IMR-90 (cell line): ENCODE results near the gene PYGO2. TPM values are rescaled to one million over a fixed set of nuclear protein-coding genes. Genes with fewer than 3 reads are reported as not detected.

Experiments
- ATAC-seq: fragments of 200-7000 bp; cut with Tn5 transposase; 2 replicates; pipeline ENCODE4 v1.9.1; 2020; ENCODE audit warnings: low read depth, mild to moderate bottlenecking, moderate library complexity
- BruUV-seq: library from RNA; stranded (reverse); fragments of 400-500 nt; replicated peaks from 2 replicates; lab custom pipeline; 2021; lab: Mats Ljungman, UMichigan
- CTCF ChIA-PET: fragments of 300-600 bp; formaldehyde crosslinking; extraction: SDS; loops from one replicate; lab custom pipeline; 2021; ENCODE audit warnings: antibody characterized with exemption; lab: Yijun Ruan, JAX
- POLR2A ChIA-PET: fragments of 300-600 bp; sonication (Branson Sonifier 250); formaldehyde crosslinking; loops from one replicate; lab custom pipeline; 2022; ENCODE audit warnings: antibody characterized with exemption; ENCODE audit not compliant: unreplicated experiment; lab: Charles Lee
- DNase-seq: peaks from one replicate; pipeline ENCODE4 v3.0.0; 2013
- H2AFZ ChIP-seq: replicated peaks from 2 replicates; pipeline ENCODE3; 2013; ENCODE audit warnings: low read length, mild to moderate bottlenecking; ENCODE audit not compliant: poor library complexity
- H2AK5ac ChIP-seq: 2 replicates; pipeline ENCODE4 v1.6.1; 2013; ENCODE audit warnings: low read depth, low read length, inconsistent platforms
- H2AK9ac ChIP-seq: replicated peaks from 2 replicates; pipeline ENCODE3; 2013; ENCODE audit warnings: mild to moderate bottlenecking, low read depth, low read length, moderate library complexity; ENCODE audit not compliant: poor library complexity
- H2BK120ac ChIP-seq: 2 replicates; pipeline ENCODE4 v1.6.1; 2013; ENCODE audit warnings: low read depth, low read length, inconsistent platforms
- H2BK15ac ChIP-seq: 3 replicates; pipeline ENCODE4 v1.6.1; 2013; ENCODE audit warnings: low read depth, low read length, inconsistent platforms
- H2BK20ac ChIP-seq: 2 replicates; pipeline ENCODE4 v1.6.1; 2013; ENCODE audit warnings: low read depth, mild to moderate bottlenecking, inconsistent platforms, low read length, moderate library complexity
- H2BK5ac ChIP-seq: 2 replicates; pipeline ENCODE4 v1.6.1; 2013; ENCODE audit warnings: mild to moderate bottlenecking, low read depth, low read length, inconsistent platforms; ENCODE audit not compliant: poor library complexity, severe bottlenecking
- H3K14ac ChIP-seq: replicated peaks from 2 replicates; pipeline ENCODE4 v1.6.1; 2013; ENCODE audit warnings: low read depth, low read length, inconsistent platforms
- H3K18ac ChIP-seq: 2 replicates; pipeline ENCODE4 v1.6.1; 2013; ENCODE audit warnings: low read depth, low read length, control low read depth
- H3K23ac ChIP-seq: 2 replicates; pipeline ENCODE4 v1.6.1; 2013; ENCODE audit warnings: low read depth, low read length, inconsistent platforms
- H3K27ac ChIP-seq: 2 replicates; pipeline ENCODE4 v1.5.1; 2013; ENCODE audit warnings: mild to moderate bottlenecking, control low read depth, low read length; ENCODE audit not compliant: insufficient read depth
- H3K27me3 ChIP-seq: 2 replicates; pipeline ENCODE4 v1.6.1; 2013; ENCODE audit warnings: low read length; ENCODE audit not compliant: control insufficient read depth, insufficient read depth
- H3K36me3 ChIP-seq: 2 replicates; pipeline ENCODE4 v1.6.1; 2013; ENCODE audit warnings: low read length, mixed read lengths; ENCODE audit not compliant: control insufficient read depth, insufficient read depth
- H3K4ac ChIP-seq: 2 replicates; pipeline ENCODE4 v1.6.1; 2013; ENCODE audit warnings: low read depth, low read length, inconsistent platforms
- H3K4me1 ChIP-seq: 2 replicates; pipeline ENCODE4 v1.6.1; 2013; ENCODE audit warnings: low read length, mixed read lengths; ENCODE audit not compliant: control insufficient read depth, insufficient read depth
- H3K4me2 ChIP-seq: 2 replicates; pipeline ENCODE4 v1.6.1; 2013; ENCODE audit warnings: low read depth, mild to moderate bottlenecking, control low read depth, low read length, moderate library complexity
- H3K4me3 ChIP-seq: 2 replicates; pipeline ENCODE4 v1.5.1; 2013; ENCODE audit warnings: low read depth, mild to moderate bottlenecking, control low read depth, low read length, moderate library complexity; ENCODE audit not compliant: insufficient read depth
- H3K56ac ChIP-seq: 2 replicates; pipeline ENCODE4 v1.6.1; 2013; ENCODE audit warnings: low read length, inconsistent platforms; ENCODE audit not compliant: insufficient read depth; ENCODE audit errors: extremely low read depth
- H3K79me1 ChIP-seq, 2 experiments: 2 replicates each; pipeline ENCODE4 v1.6.1; 2013; ENCODE audit warnings: low read length in 2 of 2, inconsistent platforms in 1 of 2, low read depth in 1 of 2
- H3K9ac ChIP-seq: 2 replicates; pipeline ENCODE4 v1.6.1; 2013; ENCODE audit warnings: low read depth, low read length, control low read depth
- H3K9me1 ChIP-seq: 2 replicates; pipeline ENCODE4 v1.6.1; 2013; ENCODE audit warnings: low read length, inconsistent platforms; ENCODE audit not compliant: insufficient read depth
- H3K9me3 ChIP-seq: 2 replicates; pipeline ENCODE4 v1.6.1; 2013; ENCODE audit warnings: low read length; ENCODE audit not compliant: control insufficient read depth, insufficient read depth
- H4K20me1 ChIP-seq: 2 replicates; pipeline ENCODE4 v1.6.1; 2013; ENCODE audit warnings: low read length, inconsistent platforms; ENCODE audit not compliant: insufficient read depth
- H4K5ac ChIP-seq: 2 replicates; pipeline ENCODE4 v1.6.1; 2013; ENCODE audit warnings: mild to moderate bottlenecking, low read depth, low read length, control low read depth
- H4K8ac ChIP-seq, 2 experiments: 2 replicates each; pipeline ENCODE4 v1.6.1; 2013; ENCODE audit warnings: low read depth in 2 of 2, low read length in 2 of 2, control low read depth in 1 of 2, inconsistent platforms in 1 of 2
- H4K91ac ChIP-seq: 2 replicates; pipeline ENCODE4 v1.6.1; 2013; ENCODE audit warnings: low read depth, low read length, inconsistent platforms; ENCODE audit not compliant: insufficient read depth
- BHLHE40 ChIP-seq: fragments of 150-350 bp; IDR thresholded peaks from 2 replicates; pipeline ENCODE4 v1.6.1; 2016; ENCODE audit warnings: mild to moderate bottlenecking, low read depth, low read length
- MAZ ChIP-seq: IDR thresholded peaks from 2 replicates; pipeline ENCODE4 v1.6.1; 2012; ENCODE audit warnings: low read depth, mild to moderate bottlenecking, low read length, improper control_type of control experiment, moderate library complexity, borderline replicate concordance
- MXI1 ChIP-seq: IDR thresholded peaks from 2 replicates; pipeline ENCODE4 v1.6.1; 2012; ENCODE audit warnings: low read depth, mild to moderate bottlenecking, low read length, moderate library complexity, borderline replicate concordance
- RCOR1 ChIP-seq: IDR thresholded peaks from 2 replicates; pipeline ENCODE4 v1.6.1; 2012; ENCODE audit warnings: mild to moderate bottlenecking, low read length, improper control_type of control experiment; ENCODE audit not compliant: insufficient replicate concordance
- SMC3 ChIP-seq: fragments of 150-350 bp; IDR thresholded peaks from 2 replicates; pipeline ENCODE4 v1.6.1; 2016; ENCODE audit warnings: low read depth, mild to moderate bottlenecking, antibody characterized with exemption, low read length, moderate library complexity
- WGBS, 2 experiments: methylation state at CpG; one replicate each; pipeline versions ENCODE4 v1.1.5 to v1.1.7; 2013; ENCODE audit warnings: missing lambda C conversion rate in 2 of 2; ENCODE audit not compliant: insufficient read length in 1 of 2; ENCODE audit errors: extremely low coverage in 2 of 2; 5-methylcytosine and 5-hydroxymethylcytosine counted together
- dilution Hi-C: fragments of 300-500 bp; cut with HindIII; formaldehyde crosslinking; loops from one replicate; pipeline ENCODE4 v1.14.3; 2018; ENCODE audit warnings: low sequenced_read_pairs; ENCODE audit not compliant: unreplicated experiment
- in situ Hi-C: fragments of 300-500 bp; cut with MboI; formaldehyde crosslinking; loops from 3 replicates; pipeline ENCODE4 v1.14.3; 2019; ENCODE audit warnings: low sequenced_read_pairs, inconsistent platforms, mixed read lengths
- intact Hi-C: fragments of 100-400 bp; cut with micrococcal nuclease; formaldehyde crosslinking; loops from 2 replicates; pipeline ENCODE4 v1.10.0; 2022
- polyA plus RNA-seq, 3 experiments: library from polyadenylated mRNA; depleted of rRNA; stranded (reverse); fragments of >200 nt; gene quantifications; 2 replicates each; pipeline ENCODE4 v1.2.3, GENCODE V29; 2012; ENCODE audit warnings: low replicate concordance in 1 of 3
- total RNA-seq: library from RNA; depleted of rRNA; stranded (reverse); fragments of >200 nt; gene quantifications from 2 replicates; pipeline ENCODE4 v1.2.3, GENCODE V29; 2012

PYGO2 gene
- total and polyA plus RNA-seq, 2 of the 4 experiments (the other 2 are of a cell fraction), result 5.4 to 14.8 TPM

- Histone ChIP-seq H4K5ac (peak overlapping the region; percentile 88), H2BK120ac (peak overlapping the region; percentile 90), H4K91ac (peak overlapping the region; percentile 98), H3K56ac (peak overlapping the region; percentile 71; the same call in 1 of the 2 replicates), H2AFZ (peak overlapping the region; percentile 93), H3K4ac (peak overlapping the region; percentile 99), H2AK5ac (peak overlapping the region; percentile 99), H3K4me3 (peak overlapping the region; percentile 98), H3K4me1 (peaks cover 21% of the 10 kb centered on the region), H4K8ac (peak overlapping the region; percentile 92 to 98), H3K9me1 (peaks cover 12% of the 10 kb centered on the region), H3K9ac (peak overlapping the region; percentile 95), H3K36me3 (no peaks in the 10 kb centered on the region; the same call in none of the 2 replicates), H3K9me3 (no peaks in the 10 kb centered on the region), H3K27me3 (no peaks in the 10 kb centered on the region), H2BK15ac (peak overlapping the region; percentile 97; the same call in 2 of the 3 replicates), H2AK9ac (peak overlapping the region; percentile 99), H3K18ac (peak overlapping the region; percentile 87), H3K14ac (peak overlapping the region; percentile 95), H2BK5ac (peak overlapping the region; percentile 91), H3K23ac (peak overlapping the region; percentile 90), H3K4me2 (peak overlapping the region; percentile 96), H4K20me1 (no peaks in the 10 kb centered on the region; the same call in 1 of the 2 replicates), H3K79me1 (peaks cover 14 to 71% of the 10 kb centered on the region in 2 experiments), H3K27ac (peak overlapping the region; percentile 96), H2BK20ac (peak overlapping the region; percentile 87)
- TF ChIP-seq MXI1 (peak; percentile 48; the same call in 1 of the 2 replicates), BHLHE40 (peak; percentile 54; the same call in 1 of the 2 replicates), RCOR1 (no peak), MAZ (peak; percentile 28; the same call in 1 of the 2 replicates), SMC3 (no peak)
- DNase-seq, result peak; percentile 38
- BruUV-seq, result no TSS peak
- intact Hi-C loops, result loop anchor here (5.0 kb wide), 1 partner anchor 48 kb away; the partner anchor contains the start of gene ADAM15
- WGBS, 2 experiments, result 0% methylated on average over 1 of the region's 34 CpGs; no CpG with 5 or more reads in 1 of the 2 experiments
- CTCF ChIA-PET, result interaction anchor here (1.6 kb wide), 1 partner anchor 13 kb away, joined by 7 read pairs; no protein-coding TSS in a partner anchor
- POLR2A ChIA-PET, result no interaction called here
- dilution Hi-C loops, result no loop called here
- in situ Hi-C loops, result no loop called here
- peak; percentile 7 for ATAC-seq
These were observed 42.3 kb upstream of the PYGO2 start for GRCh38 chr1:155003766-155004351.
